ENCODE data around the gene GNL2.
A peak's percentile ranks its signal among the peaks of the same experiment; 100 is the strongest.
"Not testable (repeated sequence)": the region's sequence is repeated elsewhere in the genome, so short reads cannot be mapped to it uniquely, and the experiment has no call there.

Gene GNL2

DNA sequence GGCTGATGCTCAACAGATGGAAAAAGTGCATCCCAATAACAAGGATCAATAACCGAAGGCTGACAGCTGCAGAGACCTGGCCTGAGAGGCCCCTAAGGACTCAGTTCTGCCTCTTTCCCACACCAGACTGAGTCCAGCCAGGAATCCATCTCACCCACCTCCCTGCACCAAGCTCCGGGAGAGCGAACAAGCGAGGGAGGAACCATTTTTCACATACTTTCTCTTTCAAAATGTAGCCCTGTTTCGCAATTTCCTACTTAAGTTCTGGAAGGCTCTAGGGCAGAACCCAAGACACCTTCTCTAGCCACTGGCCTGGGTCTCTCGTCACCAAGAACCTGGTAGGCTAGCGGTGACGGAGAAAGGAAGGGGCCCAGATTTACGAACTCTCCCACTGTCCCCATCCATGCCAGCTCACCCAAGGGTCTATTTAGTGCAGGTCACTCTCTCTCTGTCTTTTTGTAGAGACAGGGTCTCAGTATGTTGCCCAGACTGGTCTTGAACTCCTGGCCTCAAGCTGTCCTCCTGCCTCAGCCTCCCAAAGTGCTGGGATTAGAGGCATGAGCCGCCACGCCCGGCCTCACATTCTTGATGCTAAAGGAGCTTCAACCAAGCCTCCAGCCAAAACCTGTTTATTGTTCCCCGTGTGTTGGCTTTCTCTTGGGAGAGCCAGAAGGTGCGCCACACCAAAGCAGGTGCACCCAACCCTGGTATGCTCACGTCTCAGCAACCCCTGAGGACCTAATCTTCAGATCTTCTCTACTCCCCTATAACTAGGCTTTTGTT, 10.9 kb upstream of the GNL2 start:
- no peak for DNase-seq

- DNase-seq: no peak
Measured at GRCh38 chr1:37605806-37606474, 10.2 kb upstream of the GNL2 start.

DNA sequence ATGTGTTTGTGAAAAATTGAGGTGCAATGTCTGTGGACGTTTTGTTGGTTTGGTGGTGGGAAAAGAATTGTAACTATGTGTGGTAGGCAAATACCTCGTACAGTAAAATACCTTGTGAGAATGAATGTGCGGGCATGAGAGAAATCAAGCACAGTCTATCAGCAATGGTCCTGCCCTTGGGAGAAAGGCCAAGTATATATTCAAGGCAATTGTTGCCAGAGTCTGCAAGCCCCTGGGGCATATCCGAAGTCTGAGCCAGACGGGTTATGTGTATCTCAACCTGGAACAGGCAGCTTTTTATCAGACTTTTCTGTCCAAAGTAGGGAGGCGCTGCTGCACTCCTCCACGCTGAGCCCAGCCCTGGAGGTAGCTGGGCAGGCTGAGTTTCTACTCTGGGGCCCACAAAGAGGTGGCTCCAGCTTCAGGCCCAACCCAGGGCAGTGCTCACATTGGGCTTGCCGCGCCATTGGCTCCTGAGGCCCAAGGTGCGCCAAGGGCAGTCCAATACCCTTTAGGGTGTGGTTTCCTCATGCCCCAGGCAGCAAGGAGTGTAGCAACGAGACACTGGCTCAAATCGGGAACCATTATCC, 9.4 kb upstream of the GNL2 start:
- no peak for DNase-seq

- DNase-seq: peak in 4 of 5 donors; percentile 5 to 40 (median 32)
Measured at GRCh38 chr1:37602750-37603694, 7.3 kb upstream of the GNL2 start.

DNA sequence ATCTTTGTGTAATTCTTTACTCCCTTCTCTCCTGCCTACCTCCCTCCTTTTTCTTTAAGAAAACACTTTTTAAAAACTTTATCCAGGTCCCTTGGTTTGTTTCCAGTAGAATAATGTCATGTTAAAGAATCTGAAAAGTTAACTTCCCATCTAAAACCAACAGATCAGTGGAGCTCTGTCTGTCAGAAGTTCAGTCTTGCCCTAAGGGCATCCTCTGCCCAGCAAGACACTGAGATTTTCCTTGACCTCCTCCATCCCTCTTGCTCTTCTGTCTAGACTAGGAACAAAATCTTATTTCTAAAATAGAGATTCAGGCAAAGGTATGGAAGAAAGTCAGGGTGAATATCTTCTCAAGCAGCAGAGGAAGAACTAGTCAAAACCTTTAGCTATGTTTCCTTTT, 5.7 kb upstream of the GNL2 start:
- DNase-seq: no peak

DNA sequence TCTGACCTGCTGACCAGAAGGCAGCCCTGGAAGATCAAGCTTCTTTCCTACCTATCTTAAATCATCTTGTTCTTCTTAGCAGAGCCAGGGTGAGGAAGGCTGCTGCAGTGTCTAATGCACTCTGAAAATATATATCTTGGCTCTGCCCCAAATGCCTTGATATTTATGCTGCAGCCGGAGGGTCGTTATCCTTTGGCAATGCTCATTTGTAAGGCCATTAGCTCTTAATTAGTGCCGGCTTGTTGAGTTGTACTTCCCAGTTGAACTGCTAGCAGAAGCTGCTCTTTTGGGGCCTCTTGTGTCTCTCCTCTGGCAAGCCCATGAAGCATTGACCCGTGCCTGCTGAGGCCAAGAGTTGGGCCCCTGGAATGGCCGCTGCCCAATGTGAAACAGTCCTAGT, 4.2 kb upstream of the GNL2 start:
- no peak for DNase-seq

DNA sequence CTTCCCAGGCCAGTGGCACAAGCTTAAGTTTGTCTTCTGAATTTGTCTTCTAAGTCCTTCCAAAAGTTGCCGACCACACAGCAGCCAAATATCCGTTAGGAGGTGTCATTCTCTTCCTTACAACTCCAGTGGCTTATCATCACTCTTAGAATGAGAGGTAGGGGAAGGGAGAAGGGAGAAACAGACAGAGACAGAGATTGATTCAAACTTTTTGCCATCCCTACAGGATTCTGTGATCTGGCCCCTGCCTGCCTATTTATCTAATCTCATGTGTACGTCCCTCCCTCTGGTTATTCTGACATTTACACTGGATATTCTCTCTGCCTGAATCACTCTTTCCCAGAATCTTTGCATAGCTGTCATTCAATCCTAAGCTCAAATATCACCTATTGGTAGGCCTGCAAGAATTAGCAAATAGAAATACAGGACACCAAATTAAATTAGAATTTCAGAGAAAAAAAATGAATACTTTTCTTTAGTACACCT, 488 bp upstream of the GNL2 start:
- no peak for DNase-seq

GRCh38 chr1:37593726-37594125, 2.0 kb downstream of the GNL2 start:
- no peak for DNase-seq

DNA sequence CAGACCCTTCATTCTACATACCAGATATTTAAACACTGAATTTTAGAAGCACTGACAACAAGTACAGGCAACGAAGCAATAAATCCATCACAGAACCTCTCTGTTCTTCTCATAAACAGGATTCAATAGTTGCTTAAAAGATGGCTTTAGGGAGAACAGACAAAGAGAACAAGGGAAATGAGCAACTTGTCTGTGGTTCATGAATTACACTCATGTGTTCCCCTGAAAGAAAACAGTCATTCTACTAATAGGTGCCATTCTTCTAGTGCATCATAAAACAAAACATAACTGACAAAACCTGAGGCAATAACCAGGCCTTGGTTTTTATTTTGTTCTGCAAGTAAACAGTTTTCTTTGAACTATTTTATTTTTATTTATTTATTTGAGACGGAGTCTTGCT, 6.8 kb downstream of the GNL2 start:
- DNase-seq: no peak

GRCh38 chr1:37584544-37584943, 11.2 kb downstream of the GNL2 start:
- not testable (repeated sequence) for DNase-seq

DNA sequence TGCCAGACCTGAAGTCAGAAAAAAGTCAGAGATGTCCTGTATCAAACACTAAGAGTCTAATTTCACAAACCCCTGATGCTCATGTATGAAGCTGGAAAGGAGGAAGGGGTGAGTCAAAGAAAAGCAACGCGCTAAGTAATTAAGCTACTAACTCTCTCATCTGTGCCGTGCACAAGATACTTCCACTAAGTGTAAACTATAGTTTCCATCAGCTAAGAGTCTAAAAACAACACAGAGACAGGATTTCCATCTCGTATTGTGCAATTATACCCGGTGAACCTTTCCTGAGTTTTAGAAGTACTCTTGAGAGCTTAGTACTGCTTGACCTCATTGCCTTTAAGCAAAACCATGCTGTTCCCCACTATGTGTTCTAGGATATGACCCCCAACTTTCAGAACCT, 20.0 kb downstream of the GNL2 start:
- peak in 1 of 5 donors; percentile 35 for DNase-seq

- peak in 1 of 5 donors; percentile 74 for DNase-seq
Measured at GRCh38 chr1:37574834-37575480, 20.8 kb downstream of the GNL2 start.

DNA sequence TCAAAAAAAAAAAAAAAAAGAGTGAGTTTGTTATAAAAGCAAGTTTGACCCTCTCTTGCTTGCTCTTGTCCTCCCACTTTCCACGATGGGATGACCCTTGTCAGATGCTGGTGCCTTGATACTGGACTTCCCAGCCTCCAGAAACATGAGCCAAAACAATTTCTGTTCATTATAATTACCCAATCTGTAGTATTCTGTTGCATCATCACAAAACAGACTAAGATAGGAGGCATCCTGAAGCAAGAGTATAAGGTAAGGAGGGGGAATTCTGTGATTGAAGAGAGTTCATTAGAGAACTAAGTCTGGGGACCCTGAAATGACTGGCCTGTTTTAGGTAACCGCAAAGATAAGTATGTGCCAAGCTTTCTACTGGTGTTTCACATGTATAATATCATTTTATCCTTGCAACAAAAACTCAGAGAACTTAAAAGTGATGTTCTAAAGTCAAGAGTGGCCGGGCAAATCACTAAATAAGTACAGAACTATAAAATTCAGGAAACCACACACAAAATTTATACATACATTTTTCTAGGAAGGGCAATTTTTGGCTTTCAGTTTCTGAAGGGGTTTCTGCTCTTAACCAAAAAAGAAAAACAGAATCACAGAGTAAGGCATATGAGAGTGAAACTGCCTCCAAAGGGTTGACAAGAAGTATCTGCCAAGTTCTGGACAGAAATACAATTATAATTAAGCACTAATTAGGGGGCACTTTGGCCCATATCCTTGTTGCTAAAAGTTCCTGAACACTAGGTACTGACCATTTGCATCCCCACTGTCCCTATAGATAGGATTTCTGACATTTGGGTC, 25.0 kb downstream of the GNL2 start:
- peak in 1 of 5 donors; percentile 57 for DNase-seq

DNA sequence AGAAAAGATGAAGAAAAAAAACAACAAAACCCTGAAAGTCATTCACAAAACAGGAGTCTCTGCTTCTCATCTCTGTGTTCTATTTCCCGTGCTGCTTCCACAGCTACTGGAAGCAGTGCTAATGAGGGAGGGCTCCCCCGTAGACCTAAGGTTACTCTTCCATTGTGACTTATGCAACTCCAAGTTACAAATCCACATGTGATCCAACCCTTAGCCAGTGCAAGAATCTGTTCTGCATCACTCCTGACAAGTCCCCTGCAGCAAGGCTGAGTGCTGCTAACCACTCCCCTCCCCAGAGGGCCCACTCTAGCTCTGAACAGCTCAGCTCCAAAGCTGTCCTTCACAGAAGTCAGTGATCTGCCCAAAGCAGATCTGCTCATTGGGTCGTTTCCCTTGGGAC, 28.7 kb downstream of the GNL2 start:
- no peak for DNase-seq

DNA sequence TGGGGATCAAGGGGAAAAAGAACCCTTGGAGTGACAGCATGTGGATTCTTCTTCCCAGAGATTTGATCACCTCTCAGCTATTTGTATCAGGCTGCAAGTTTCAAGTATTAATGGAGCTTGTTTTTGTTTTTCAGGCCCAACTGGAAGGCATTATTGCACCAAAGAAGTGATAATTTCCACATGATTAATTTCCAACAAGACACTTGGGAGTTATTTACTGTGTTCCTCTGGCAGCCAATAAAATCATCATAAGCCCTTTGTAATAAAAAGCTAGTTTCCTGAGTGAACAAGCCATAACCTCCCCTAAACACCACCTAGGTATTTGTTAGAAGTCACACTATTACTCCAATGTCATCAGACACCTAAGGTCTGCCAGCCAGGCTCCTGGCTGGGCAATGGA, 30.8 kb downstream of the GNL2 start:
- DNase-seq: no peak

DNA sequence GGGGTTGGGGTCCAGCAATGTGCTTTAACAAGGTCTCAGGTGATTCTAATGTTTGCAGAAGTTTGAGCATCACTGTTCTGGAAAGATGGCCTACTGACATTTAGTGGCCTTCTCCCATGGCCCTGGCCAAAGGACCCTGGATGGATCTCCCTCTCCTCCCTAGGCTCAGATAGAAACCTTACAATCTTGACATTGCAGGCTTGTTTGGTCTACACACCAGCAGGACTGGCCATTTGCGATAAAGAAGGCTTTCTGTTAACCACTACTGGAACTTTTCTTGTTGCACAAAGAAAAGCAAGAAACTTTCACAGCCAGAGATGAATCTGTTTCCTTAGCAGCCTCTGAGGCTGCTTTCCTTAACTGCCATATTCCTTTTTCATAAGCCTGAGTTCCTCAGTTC, 32.8 kb downstream of the GNL2 start:
- no peak for DNase-seq

DNA sequence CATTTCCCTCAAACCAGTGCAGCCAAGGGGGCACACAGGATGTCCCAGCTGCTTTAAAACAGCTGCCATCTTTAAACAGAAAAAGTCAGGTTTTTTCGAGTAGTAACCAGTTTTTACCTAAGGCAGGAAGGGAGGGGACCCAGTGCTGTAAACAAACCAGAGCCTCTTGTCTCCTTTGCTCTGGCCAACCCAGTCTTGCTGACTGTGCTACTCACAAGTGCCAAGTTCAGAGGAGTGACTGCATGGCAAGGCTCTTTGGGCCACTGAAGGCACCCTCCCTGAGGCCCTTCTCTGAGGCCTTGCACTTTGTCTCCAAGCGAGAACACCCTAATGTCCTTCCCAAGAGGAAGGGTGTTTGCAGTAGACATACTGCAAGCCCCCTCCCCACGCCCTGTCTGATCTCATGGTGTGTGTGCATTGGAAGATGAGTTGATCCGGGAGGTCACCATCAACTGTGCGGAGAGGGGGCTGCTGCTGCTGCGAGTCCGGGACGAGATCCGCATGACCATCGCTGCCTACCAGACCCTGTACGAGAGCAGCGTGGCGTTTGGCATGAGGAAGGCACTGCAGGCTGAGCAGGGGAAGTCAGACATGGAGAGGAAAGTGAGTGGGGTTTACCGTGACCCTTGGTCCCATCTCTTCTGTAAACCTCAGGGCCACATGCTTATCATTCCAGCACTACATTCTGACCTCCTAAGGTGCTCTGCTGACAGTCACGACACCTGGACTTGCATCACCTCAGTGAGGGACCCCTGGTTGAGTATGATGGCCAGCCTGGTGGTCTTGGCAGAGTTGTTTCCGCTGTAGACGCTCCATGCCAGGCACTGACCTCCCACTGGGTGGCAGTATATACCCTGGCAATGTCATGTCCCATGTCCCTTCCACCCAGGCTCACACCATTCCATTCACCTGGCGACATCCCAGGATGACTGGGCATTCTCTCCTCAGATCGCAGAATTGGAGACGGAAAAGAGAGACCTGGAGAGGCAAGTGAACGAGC, 34.3 kb downstream of the GNL2 start:
- DNase-seq: peak in 3 of 5 donors; percentile 13 to 33 (median 19)

DNA sequence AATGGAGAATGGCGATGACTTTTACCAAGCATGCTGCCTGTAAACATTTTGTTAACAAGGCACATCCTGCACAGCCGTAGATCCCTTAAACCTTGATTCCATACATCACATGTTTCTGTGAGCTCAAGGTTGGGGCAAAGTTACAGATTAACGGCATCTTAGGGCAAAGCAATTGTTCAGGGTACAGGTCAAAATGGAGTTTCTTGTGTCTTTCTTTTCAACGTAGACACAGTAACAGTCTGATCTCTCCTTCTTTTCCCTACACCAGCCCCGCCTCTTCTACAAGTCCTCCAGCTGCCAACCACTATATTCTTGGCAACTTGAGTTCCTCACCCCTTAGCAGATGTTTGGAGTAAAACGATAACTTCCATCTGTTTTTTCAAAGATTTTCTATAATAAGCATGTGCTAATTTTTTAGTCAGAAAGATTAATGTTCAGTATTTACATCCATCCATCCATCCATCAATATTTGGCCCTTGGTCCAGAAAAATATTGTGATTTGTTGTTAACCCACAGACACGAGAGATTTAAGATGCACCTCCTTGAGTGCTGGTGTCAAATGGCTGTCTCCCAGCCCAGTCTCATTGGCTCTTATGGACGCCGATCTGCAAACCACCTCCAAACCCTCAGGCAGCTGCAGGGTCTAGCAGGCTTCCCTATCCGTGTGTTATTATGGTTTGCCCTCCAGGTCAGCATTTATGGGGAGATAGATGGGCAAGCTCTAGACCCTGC, 35.2 kb downstream of the GNL2 start:
- no peak for DNase-seq

DNA sequence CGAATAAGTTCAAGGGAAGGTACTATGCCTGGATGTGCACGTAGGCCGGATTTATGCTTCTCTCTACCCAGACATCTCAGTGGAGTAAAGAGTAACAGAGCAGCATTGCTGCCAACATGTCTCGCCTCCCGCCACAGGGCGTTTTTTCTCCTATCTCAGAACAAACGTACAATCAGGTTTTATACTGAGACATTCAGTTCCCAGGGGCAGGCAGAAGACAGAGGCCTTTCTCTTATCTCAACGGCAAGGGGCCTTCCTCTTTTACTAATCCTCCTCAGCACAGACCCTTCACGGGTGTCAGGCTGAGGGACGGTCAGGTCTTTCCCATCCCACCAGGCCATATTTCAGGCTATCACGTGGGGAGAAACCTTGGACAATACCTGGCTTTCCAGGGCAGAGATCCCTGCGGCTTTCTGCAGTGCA, 35.8 kb downstream of the GNL2 start:
- DNase-seq: not testable (repeated sequence)

Measured in T-helper 1 cell (primary cell).